ENCODE results near the gene TRIM67. TPM values are rescaled to one million over a fixed set of nuclear protein-coding genes. Genes with fewer than 3 reads are reported as not detected.

The TRIM67 gene
- total RNA-seq (under 1 TPM in 4 of 10 donors, not detected in 6; 0.05 to 0.28 (median 0.11) TPM), polyA plus RNA-seq (not detected)
- long read RNA-seq, donor 1 = 0 reads
- long read RNA-seq, donor 2 = 0 reads
- long read RNA-seq, donor 3 = 0 reads

GRCh38 chr1:231161667-231162296 lies at the start of gene TRIM67:
Gene TRIM67 (plus strand): TSS chr1:231162058. CDS start chr1:231162970, 912 bp downstream.
- intact Hi-C loops (cut with DNase I) = no loop called here
- H3K4me1 ChIP-seq = peaks cover 11 to 31% (median 27%) of the 10 kb centered on the region in 9 donors
- 1% methylated on average over 42 of the region's 42 CpGs for WGBS, 2 donors
- H3K27me3 ChIP-seq = peaks cover 14 to 100% (median 82%) of the 10 kb centered on the region in 7 donors
- H3K4me3 ChIP-seq = peak within 1 kb of the TSS; percentile 35 to 57 (median 48)
- H3K36me3 ChIP-seq = no peaks in the 10 kb centered on the region
- no peaks in the 10 kb centered on the region for H3K9me3 ChIP-seq
- TF ChIP-seq CTCF (IDR thresholded peaks at IDR 0.05) = no peak
- no peak within 1 kb of the TSS for H3K27ac ChIP-seq
- ATAC-seq (peak; percentile 17 to 76 (median 62)), DNase-seq (peak in 1 of 2 donors; percentile 23)

- no peaks in the 10 kb centered on the region for H3K4me1 ChIP-seq
- H3K4me3 ChIP-seq = no peak overlapping the region
- no peak overlapping the region for H3K27ac ChIP-seq
- ATAC-seq (no peak), DNase-seq (no peak)
- intact Hi-C loops (cut with DNase I) = no loop called here
- no peak for TF ChIP-seq CTCF (IDR thresholded peaks at IDR 0.05)
- H3K9me3 ChIP-seq = peaks cover 0 to 25% (median 8%) of the 10 kb centered on the region in 11 donors
- H3K36me3 ChIP-seq = no peaks in the 10 kb centered on the region
- 22 to 33% methylated on average over 1 of the region's 1 CpG for WGBS, 2 donors
- H3K27me3 ChIP-seq = peaks cover 0 to 7% (median 0%) of the 10 kb centered on the region in 7 donors
Observed at GRCh38 chr1:231116738-231117137, 45.1 kb upstream of the TRIM67 start.

GRCh38 chr1:231118704-231119453 lies 43.0 kb upstream of the TRIM67 start:
- peaks cover 0 to 20% (median 5%) of the 10 kb centered on the region in 11 donors for H3K9me3 ChIP-seq
- H3K36me3 ChIP-seq = no peaks in the 10 kb centered on the region
- ATAC-seq (no peak), DNase-seq (no peak)
- intact Hi-C loops (cut with DNase I) = no loop called here
- peaks cover 0 to 6% (median 0%) of the 10 kb centered on the region in 7 donors for H3K27me3 ChIP-seq
- no peak overlapping the region for H3K4me3 ChIP-seq
- 49 to 61% methylated on average over 8 of the region's 8 CpGs for WGBS, 2 donors
- H3K27ac ChIP-seq = no peak overlapping the region
- no peak for TF ChIP-seq CTCF (IDR thresholded peaks at IDR 0.05)
- H3K4me1 ChIP-seq = no peaks in the 10 kb centered on the region

- Histone ChIP-seq H3K9me3 (peaks cover 0 to 20% (median 5%) of the 10 kb centered on the region in 11 donors), H3K4me3 (no peak overlapping the region), H3K27me3 (peaks cover 0 to 13% (median 0%) of the 10 kb centered on the region in 7 donors), H3K4me1 (no peaks in the 10 kb centered on the region), H3K36me3 (no peaks in the 10 kb centered on the region), H3K27ac (no peak overlapping the region)
- DNase-seq (no peak), ATAC-seq (no peak)
- TF ChIP-seq CTCF (IDR thresholded peaks at IDR 0.05) = no peak
- WGBS, 2 donors = 98 to 100% methylated on average over 1 of the region's 1 CpG
- intact Hi-C loops (cut with DNase I) = no loop called here
Observed at GRCh38 chr1:231121533-231121932, 40.3 kb upstream of the TRIM67 start.

Data from heart right ventricle (tissue), 16 donors.